ENCODE results near the gene PDE4DIP. TPM values are rescaled to one million over a fixed set of nuclear protein-coding genes. Genes with fewer than 3 reads are reported as not detected.
"Not testable (repeated sequence)": the region's sequence is repeated elsewhere in the genome, so short reads cannot be mapped to it uniquely, and the experiment has no call there.

Gene PDE4DIP
- total and polyA plus RNA-seq, 2 donors: 13.6 to 15.7 TPM

- not testable (repeated sequence) for H3K27me3 ChIP-seq (ENCODE audit: control insufficient read depth in 2 of 2, insufficient read depth in 1 of 2, low read length in 1 of 2); H3K9me3 ChIP-seq (ENCODE audit: control insufficient read depth in 2 of 2, insufficient read depth in 1 of 2, low read length in 1 of 2); DNase-seq (ENCODE audit: low read depth in 6 of 9, low spot score in 9 of 9); H3K27ac ChIP-seq (ENCODE audit: low read depth in 1 of 2, low read length in 1 of 2); H3K36me3 ChIP-seq (ENCODE audit: control insufficient read depth in 2 of 2, insufficient read depth in 2 of 2, low read length in 1 of 2); H3K4me1 ChIP-seq (ENCODE audit: control insufficient read depth in 2 of 2, insufficient read depth in 2 of 2, low read length in 2 of 2); H3K4me3 ChIP-seq (ENCODE audit: low read length in 2 of 2)
Observed at GRCh38 chr1:148929253-148929652, 85.0 kb downstream of the PDE4DIP start.

- H3K9me3 ChIP-seq (ENCODE audit: control insufficient read depth in 2 of 2, insufficient read depth in 1 of 2, low read length in 1 of 2); H3K4me3 ChIP-seq (ENCODE audit: low read length in 2 of 2); H3K4me1 ChIP-seq (ENCODE audit: control insufficient read depth in 2 of 2, insufficient read depth in 2 of 2, low read length in 2 of 2); H3K36me3 ChIP-seq (ENCODE audit: control insufficient read depth in 2 of 2, insufficient read depth in 2 of 2, low read length in 1 of 2); H3K27ac ChIP-seq (ENCODE audit: low read depth in 1 of 2, low read length in 1 of 2); H3K27me3 ChIP-seq (ENCODE audit: control insufficient read depth in 2 of 2, insufficient read depth in 1 of 2, low read length in 1 of 2); DNase-seq (ENCODE audit: low read depth in 6 of 9, low spot score in 9 of 9): not testable (repeated sequence)
- no CpG with 5 or more reads among the region's 3 CpGs for WGBS
Observed at GRCh38 chr1:148935381-148936002, 91.3 kb downstream of the PDE4DIP start.

GRCh38 chr1:148942906-148943305, 98.7 kb downstream of the PDE4DIP start:
- not testable (repeated sequence) for DNase-seq (ENCODE audit: low read depth in 6 of 9, low spot score in 9 of 9); H3K4me1 ChIP-seq (ENCODE audit: control insufficient read depth in 2 of 2, insufficient read depth in 2 of 2, low read length in 2 of 2); H3K4me3 ChIP-seq (ENCODE audit: low read length in 2 of 2); H3K27ac ChIP-seq (ENCODE audit: low read depth in 1 of 2, low read length in 1 of 2); H3K36me3 ChIP-seq (ENCODE audit: control insufficient read depth in 2 of 2, insufficient read depth in 2 of 2, low read length in 1 of 2); H3K27me3 ChIP-seq (ENCODE audit: control insufficient read depth in 2 of 2, insufficient read depth in 1 of 2, low read length in 1 of 2); H3K9me3 ChIP-seq (ENCODE audit: control insufficient read depth in 2 of 2, insufficient read depth in 1 of 2, low read length in 1 of 2)
- no CpG with 5 or more reads among the region's 3 CpGs for WGBS

GRCh38 chr1:148945130-148945529, 100.9 kb downstream of the PDE4DIP start:
- not testable (repeated sequence) for H3K4me1 ChIP-seq (ENCODE audit: control insufficient read depth in 2 of 2, insufficient read depth in 2 of 2, low read length in 2 of 2); H3K36me3 ChIP-seq (ENCODE audit: control insufficient read depth in 2 of 2, insufficient read depth in 2 of 2, low read length in 1 of 2); H3K27me3 ChIP-seq (ENCODE audit: control insufficient read depth in 2 of 2, insufficient read depth in 1 of 2, low read length in 1 of 2); H3K27ac ChIP-seq (ENCODE audit: low read depth in 1 of 2, low read length in 1 of 2); H3K9me3 ChIP-seq (ENCODE audit: control insufficient read depth in 2 of 2, insufficient read depth in 1 of 2, low read length in 1 of 2); H3K4me3 ChIP-seq (ENCODE audit: low read length in 2 of 2); DNase-seq (ENCODE audit: low read depth in 6 of 9, low spot score in 9 of 9)
- WGBS: no CpG with 5 or more reads among the region's 1 CpG

- not testable (repeated sequence) for H3K27me3 ChIP-seq (ENCODE audit: control insufficient read depth in 2 of 2, insufficient read depth in 1 of 2, low read length in 1 of 2); H3K4me3 ChIP-seq (ENCODE audit: low read length in 2 of 2); H3K9me3 ChIP-seq (ENCODE audit: control insufficient read depth in 2 of 2, insufficient read depth in 1 of 2, low read length in 1 of 2); H3K36me3 ChIP-seq (ENCODE audit: control insufficient read depth in 2 of 2, insufficient read depth in 2 of 2, low read length in 1 of 2); H3K4me1 ChIP-seq (ENCODE audit: control insufficient read depth in 2 of 2, insufficient read depth in 2 of 2, low read length in 2 of 2); H3K27ac ChIP-seq (ENCODE audit: low read depth in 1 of 2, low read length in 1 of 2)
- DNase-seq (ENCODE audit: low read depth in 6 of 9, low spot score in 9 of 9): peak in 1 of 9 donors; percentile 10
- WGBS: 34% methylated on average over 4 of the region's 4 CpGs
Observed at GRCh38 chr1:148948768-148949167, 104.5 kb downstream of the PDE4DIP start.

GRCh38 chr1:148951336-148952227, 107.4 kb downstream of the PDE4DIP start:
- H3K9me3 ChIP-seq (ENCODE audit: control insufficient read depth in 2 of 2, insufficient read depth in 1 of 2, low read length in 1 of 2); H3K4me1 ChIP-seq (ENCODE audit: control insufficient read depth in 2 of 2, insufficient read depth in 2 of 2, low read length in 2 of 2); H3K27me3 ChIP-seq (ENCODE audit: control insufficient read depth in 2 of 2, insufficient read depth in 1 of 2, low read length in 1 of 2); H3K36me3 ChIP-seq (ENCODE audit: control insufficient read depth in 2 of 2, insufficient read depth in 2 of 2, low read length in 1 of 2): not testable (repeated sequence)
- H3K4me3 ChIP-seq (ENCODE audit: low read length in 2 of 2): peak overlapping the region; percentile 26 to 47
- H3K27ac ChIP-seq (ENCODE audit: low read depth in 1 of 2, low read length in 1 of 2): peak overlapping the region in 1 of 2 donors; percentile 42
- peak in 8 of 9 donors; percentile 22 to 72 (median 38) for DNase-seq (ENCODE audit: low read depth in 6 of 9, low spot score in 9 of 9)
- 8% methylated on average over 31 of the region's 44 CpGs for WGBS

GRCh38 chr1:148952253-148952937, 108.2 kb downstream of the PDE4DIP start:
- DNase-seq (ENCODE audit: low read depth in 6 of 9, low spot score in 9 of 9); H3K36me3 ChIP-seq (ENCODE audit: control insufficient read depth in 2 of 2, insufficient read depth in 2 of 2, low read length in 1 of 2); H3K27me3 ChIP-seq (ENCODE audit: control insufficient read depth in 2 of 2, insufficient read depth in 1 of 2, low read length in 1 of 2); H3K9me3 ChIP-seq (ENCODE audit: control insufficient read depth in 2 of 2, insufficient read depth in 1 of 2, low read length in 1 of 2); H3K27ac ChIP-seq (ENCODE audit: low read depth in 1 of 2, low read length in 1 of 2); H3K4me1 ChIP-seq (ENCODE audit: control insufficient read depth in 2 of 2, insufficient read depth in 2 of 2, low read length in 2 of 2): not testable (repeated sequence)
- WGBS: under 1% methylated on average over 32 of the region's 66 CpGs
- H3K4me3 ChIP-seq (ENCODE audit: low read length in 2 of 2): peak overlapping the region; percentile 39 to 47

- H3K4me1 ChIP-seq (ENCODE audit: control insufficient read depth in 2 of 2, insufficient read depth in 2 of 2, low read length in 2 of 2); H3K27me3 ChIP-seq (ENCODE audit: control insufficient read depth in 2 of 2, insufficient read depth in 1 of 2, low read length in 1 of 2); H3K9me3 ChIP-seq (ENCODE audit: control insufficient read depth in 2 of 2, insufficient read depth in 1 of 2, low read length in 1 of 2); H3K27ac ChIP-seq (ENCODE audit: low read depth in 1 of 2, low read length in 1 of 2); H3K36me3 ChIP-seq (ENCODE audit: control insufficient read depth in 2 of 2, insufficient read depth in 2 of 2, low read length in 1 of 2): not testable (repeated sequence)
- DNase-seq (ENCODE audit: low read depth in 6 of 9, low spot score in 9 of 9): peak in 1 of 9 donors; percentile 15
- 11% methylated on average over 24 of the region's 28 CpGs for WGBS
- peak overlapping the region; percentile 39 for H3K4me3 ChIP-seq (ENCODE audit: low read length in 2 of 2)
Observed at GRCh38 chr1:148952938-148953616, 108.8 kb downstream of the PDE4DIP start.

- 43% methylated on average over 6 of the region's 7 CpGs for WGBS
- not testable (repeated sequence) for H3K27ac ChIP-seq (ENCODE audit: low read depth in 1 of 2, low read length in 1 of 2); H3K4me1 ChIP-seq (ENCODE audit: control insufficient read depth in 2 of 2, insufficient read depth in 2 of 2, low read length in 2 of 2); H3K36me3 ChIP-seq (ENCODE audit: control insufficient read depth in 2 of 2, insufficient read depth in 2 of 2, low read length in 1 of 2); H3K9me3 ChIP-seq (ENCODE audit: control insufficient read depth in 2 of 2, insufficient read depth in 1 of 2, low read length in 1 of 2); DNase-seq (ENCODE audit: low read depth in 6 of 9, low spot score in 9 of 9); H3K4me3 ChIP-seq (ENCODE audit: low read length in 2 of 2); H3K27me3 ChIP-seq (ENCODE audit: control insufficient read depth in 2 of 2, insufficient read depth in 1 of 2, low read length in 1 of 2)
Observed at GRCh38 chr1:148953730-148954129, 109.5 kb downstream of the PDE4DIP start.
